H1 (cell line): ENCODE measurements around the gene SLC30A3. TPM values are rescaled to one million over a fixed set of nuclear protein-coding genes. Genes with fewer than 3 reads are reported as not detected.

ENCODE experiments used
- CTCF ChIA-PET: fragments of 300-600 bp; sonication (Branson Sonifier 250); formaldehyde crosslinking; loops from one replicate; lab custom pipeline; 2021; ENCODE audit not compliant: partially characterized antibody; lab: Charles Lee
- POLR2A ChIA-PET: fragments of 300-600 bp; sonication (Branson Sonifier 250); formaldehyde crosslinking; loops from one replicate; lab custom pipeline; 2021; ENCODE audit warnings: inconsistent platforms; ENCODE audit not compliant: partially characterized antibody; lab: Charles Lee
- DNase-seq, 2 experiments: peaks; one replicate each; pipeline versions ENCODE4 v3.0.0 to v3.0.0-alpha.2; 2010 to 2022; ENCODE audit warnings: low spot score in 2 of 2, low read depth in 1 of 2, mixed read lengths in 1 of 2
- FAIRE-seq: peaks from 2 replicates; lab custom pipeline; 2011; peaks lifted over from hg19 to GRCh38; lab: Jason Lieb, UNC
- H2AFZ ChIP-seq: 2 replicates; pipeline ENCODE4 v1.8.1; 2012; ENCODE audit warnings: low read length, inconsistent platforms
- H2AK5ac ChIP-seq: 2 replicates; pipeline ENCODE4 v1.6.1; 2013; ENCODE audit warnings: low read depth, low read length
- H2BK120ac ChIP-seq: replicated peaks from 2 replicates; pipeline ENCODE3; 2013; ENCODE audit warnings: low read depth, low read length, inconsistent platforms
- H2BK12ac ChIP-seq: 2 replicates; pipeline ENCODE4 v1.6.1; 2013; ENCODE audit warnings: low read depth, low read length
- H2BK15ac ChIP-seq: 2 replicates; pipeline ENCODE4 v1.6.1; 2013; ENCODE audit warnings: low read length
- H2BK20ac ChIP-seq: 2 replicates; pipeline ENCODE4 v1.6.1; 2013; ENCODE audit warnings: low read length
- H2BK5ac ChIP-seq: 2 replicates; pipeline ENCODE4 v1.6.1; 2013; ENCODE audit warnings: low read depth, low read length
- H3K14ac ChIP-seq: 2 replicates; pipeline ENCODE4 v1.6.1; 2013; ENCODE audit warnings: inconsistent platforms; ENCODE audit not compliant: insufficient read length
- H3K18ac ChIP-seq: 2 replicates; pipeline ENCODE4 v1.6.1; 2013; ENCODE audit warnings: low read length; ENCODE audit errors: extremely low read depth
- H3K23ac ChIP-seq: 2 replicates; pipeline ENCODE4 v1.6.1; 2013; ENCODE audit warnings: inconsistent platforms; ENCODE audit not compliant: insufficient read length
- H3K23me2 ChIP-seq: 2 replicates; pipeline ENCODE4 v1.6.1; 2013; ENCODE audit warnings: low read depth, low read length
- H3K27ac ChIP-seq: 2 replicates; pipeline ENCODE4 v1.6.1; 2011; ENCODE audit warnings: low read depth, low read length, inconsistent platforms
- H3K27me3 ChIP-seq, 4 experiments: replicated peaks in 1 of 4; 1 replicate in 1 of 4; 2 replicates in 3 of 4; pipeline versions ENCODE4 v1.6.1 to v1.8.1; 2011 to 2013; ENCODE audit warnings: low read length in 3 of 4, mild to moderate bottlenecking in 3 of 4, inconsistent platforms in 2 of 4, mixed read lengths in 2 of 4, moderate library complexity in 1 of 4; ENCODE audit not compliant: control insufficient read depth in 3 of 4, insufficient read depth in 3 of 4; ENCODE audit errors: extremely low read depth in 1 of 4
- H3K36me3 ChIP-seq, 4 experiments: 2 replicates each; pipeline versions ENCODE4 v1.6.1 to v1.8.1; 2011 to 2013; ENCODE audit warnings: mild to moderate bottlenecking in 4 of 4, low read length in 3 of 4, moderate library complexity in 2 of 4, control low read depth in 1 of 4, inconsistent platforms in 1 of 4; ENCODE audit not compliant: insufficient read depth in 4 of 4, control insufficient read depth in 2 of 4
- H3K4ac ChIP-seq: replicated peaks from 2 replicates; pipeline ENCODE3; 2013; ENCODE audit warnings: low read length, low read depth, mixed read lengths, inconsistent platforms; ENCODE audit not compliant: insufficient read length
- H3K4me1 ChIP-seq, 4 experiments: replicated peaks in 1 of 4; 1 replicate in 1 of 4; 2 replicates in 3 of 4; pipeline versions ENCODE4 v1.6.1 to v1.8.1; 2011 to 2013; ENCODE audit warnings: low read length in 3 of 4, inconsistent platforms in 2 of 4, mixed read lengths in 1 of 4; ENCODE audit not compliant: insufficient read depth in 4 of 4, control insufficient read depth in 3 of 4
- H3K4me2 ChIP-seq, 2 experiments: 2 replicates each; pipeline versions ENCODE4 v1.6.1 to v1.8.1; 2011 to 2013; ENCODE audit warnings: low read depth in 2 of 2, low read length in 2 of 2, control low read depth in 1 of 2, inconsistent platforms in 1 of 2, mild to moderate bottlenecking in 1 of 2; ENCODE audit not compliant: insufficient read depth in 1 of 2
- H3K4me3 ChIP-seq, 4 experiments: fragments of 200-600, 300-600 bp in 1 of 4; sonication (generic), shearing (Covaris generic), sonication (Bioruptor Twin) in 1 of 4; 2 replicates each; pipeline versions ENCODE4 v1.5.1 to v1.8.1; 2011 to 2016; ENCODE audit warnings: low read length in 4 of 4, low read depth in 3 of 4, control low read depth in 2 of 4, inconsistent platforms in 2 of 4, mild to moderate bottlenecking in 2 of 4, mixed read lengths in 1 of 4, moderate library complexity in 1 of 4; ENCODE audit not compliant: insufficient read depth in 2 of 4; ENCODE audit errors: extremely low read depth in 1 of 4
- H3K56ac ChIP-seq: replicated peaks from 2 replicates; pipeline ENCODE3; 2013; ENCODE audit warnings: low read depth, mild to moderate bottlenecking, mixed read lengths, low read length, inconsistent platforms; ENCODE audit not compliant: insufficient read length
- H3K79me1 ChIP-seq: 2 replicates; pipeline ENCODE4 v1.6.1; 2013; ENCODE audit warnings: low read depth, low read length, control low read depth
- H3K79me2 ChIP-seq, 2 experiments: 2 replicates each; pipeline versions ENCODE4 v1.6.1 to v1.8.1; 2012 to 2013; ENCODE audit warnings: low read length in 2 of 2, mild to moderate bottlenecking in 2 of 2, inconsistent platforms in 1 of 2; ENCODE audit not compliant: insufficient read depth in 2 of 2, control insufficient read depth in 1 of 2
- H3K9ac ChIP-seq, 4 experiments: replicated peaks in 1 of 4; 1 replicate in 1 of 4; 2 replicates in 3 of 4; pipeline versions ENCODE4 v1.6.1 to v1.8.1; 2011 to 2013; ENCODE audit warnings: low read depth in 3 of 4, low read length in 3 of 4, control low read depth in 2 of 4, mild to moderate bottlenecking in 2 of 4, moderate library complexity in 2 of 4, inconsistent platforms in 1 of 4; ENCODE audit errors: extremely low read depth in 1 of 4
- H3K9me3 ChIP-seq, 2 experiments: 2 replicates each; pipeline versions ENCODE4 v1.6.1 to v1.8.1; 2012 to 2013; ENCODE audit warnings: mild to moderate bottlenecking in 2 of 2, moderate library complexity in 2 of 2, control low read depth in 1 of 2, inconsistent platforms in 1 of 2, low read depth in 1 of 2, low read length in 1 of 2, mixed read lengths in 1 of 2; ENCODE audit not compliant: insufficient read depth in 2 of 2
- H4K20me1 ChIP-seq, 2 experiments: replicated peaks in 1 of 2; 2 replicates each; pipeline versions ENCODE3 to v1.8.1; 2011 to 2013; ENCODE audit warnings: inconsistent platforms in 2 of 2, low read length in 2 of 2, mild to moderate bottlenecking in 1 of 2; ENCODE audit not compliant: insufficient read depth in 2 of 2, control insufficient read depth in 1 of 2
- H4K5ac ChIP-seq: 2 replicates; pipeline ENCODE4 v1.6.1; 2013; ENCODE audit warnings: low read length, low read depth, mixed read lengths, inconsistent platforms; ENCODE audit not compliant: insufficient read length
- H4K8ac ChIP-seq: 2 replicates; pipeline ENCODE4 v1.8.0; 2013; ENCODE audit warnings: mild to moderate bottlenecking, moderate library complexity, low read length, inconsistent platforms; ENCODE audit not compliant: insufficient read depth; ENCODE audit errors: extremely low read depth
- H4K91ac ChIP-seq: replicated peaks from 2 replicates; pipeline ENCODE3; 2013; ENCODE audit warnings: low read length, mixed read lengths, inconsistent platforms; ENCODE audit not compliant: insufficient read length
- BRCA1 ChIP-seq: IDR thresholded peaks from 2 replicates; pipeline ENCODE4 v1.6.1; 2012; ENCODE audit warnings: low read depth, low read length, improper control_type of control experiment
- CREB1 ChIP-seq: IDR thresholded peaks from 2 replicates; pipeline ENCODE4 v1.6.1; 2012; ENCODE audit warnings: inconsistent platforms
- CTCF ChIP-seq, 3 experiments: IDR thresholded peaks; 1 replicate in 2 of 3; 2 replicates in 1 of 3; pipeline versions ENCODE4 v1.5.1 to v1.6.1; 2011; ENCODE audit warnings: low read length in 3 of 3, mild to moderate bottlenecking in 3 of 3, inconsistent platforms in 2 of 3, low read depth in 1 of 3, moderate library complexity in 1 of 3; ENCODE audit not compliant: insufficient read depth in 1 of 3; ENCODE audit errors: control extremely low read depth in 1 of 3
- HDAC2 ChIP-seq, 2 experiments: fragments of 300-600 bp in 1 of 2; sonication (generic) in 1 of 2; IDR thresholded peaks; 2 replicates each; pipeline ENCODE4 v1.6.1; 2011 to 2012; ENCODE audit warnings: low read depth in 2 of 2, low read length in 2 of 2, mild to moderate bottlenecking in 2 of 2, moderate library complexity in 2 of 2, borderline replicate concordance in 1 of 2, inconsistent platforms in 1 of 2
- JUN ChIP-seq: IDR thresholded peaks from 2 replicates; pipeline ENCODE4 v1.6.1; 2011; ENCODE audit warnings: low read depth, mild to moderate bottlenecking, improper control_type of control experiment, low read length
- PHF8 ChIP-seq: fragments of 200-600 bp; sonication (generic); conservative IDR thresholded peaks from 2 replicates; pipeline ENCODE4 v1.7.1; 2012; ENCODE audit warnings: low read depth, mild to moderate bottlenecking, inconsistent platforms, low read length, moderate library complexity
- POLR2A ChIP-seq, 2 experiments: IDR thresholded peaks; 1 replicate in 1 of 2; 2 replicates in 1 of 2; pipeline ENCODE4 v1.6.1; 2011; ENCODE audit warnings: low read depth in 2 of 2, low read length in 2 of 2, mild to moderate bottlenecking in 2 of 2; ENCODE audit errors: control extremely low read depth in 1 of 2
- SIN3A ChIP-seq, 2 experiments: IDR thresholded peaks in 1 of 2; conservative IDR thresholded peaks in 1 of 2; 2 replicates each; pipeline ENCODE4 v1.6.1; 2011 to 2012; ENCODE audit warnings: low read length in 2 of 2, improper control_type of control experiment in 1 of 2, low read depth in 1 of 2, mild to moderate bottlenecking in 1 of 2
- WGBS, 2 experiments: shearing (Covaris generic) in 1 of 2; methylation state at CpG; one replicate each; pipeline versions ENCODE4 v1.1.6 to v1.1.7; 2013 to 2015; ENCODE audit warnings: low lambda C conversion rate in 2 of 2, mixed read lengths in 2 of 2, inconsistent platforms in 1 of 2, low coverage in 1 of 2, missing lambda C conversion rate in 1 of 2; ENCODE audit not compliant: insufficient replicate concordance in 2 of 2, insufficient coverage in 1 of 2, insufficient read length in 1 of 2; ENCODE audit errors: extremely low coverage in 1 of 2, missing lambda C conversion rate in 1 of 2; 5-methylcytosine and 5-hydroxymethylcytosine counted together
- polyA plus RNA-seq, 7 experiments: library from polyadenylated mRNA; depleted of rRNA in 3 of 7; stranded (reverse) in 5 of 7; unstranded in 2 of 7; fragments of >200 nt in 5 of 7; fragments of 200-250 nt in 2 of 7; gene quantifications; 1 replicate in 5 of 7; 2 replicates in 1 of 7; 4 replicates in 1 of 7; pipeline versions ENCODE4 v1.2.1 to v1.2.3, GENCODE V29; 2011 to 2013; ENCODE audit warnings: missing spikeins in 2 of 7, mixed read lengths in 2 of 7
- total RNA-seq: library from RNA; stranded (reverse); fragmentation: NEBNext Ultra II Directional; extraction: Animal tissue kit (Norgen Biotek cat#: 25700); gene quantifications from 2 replicates; pipeline ENCODE4 v1.2.1, GENCODE V29; 2021

The SLC30A3 gene
- total and polyA plus RNA-seq, 2 of the 8 experiments (the other 6 are each of a cell fraction or from before 2014, with no cell fraction given), result 15.2 to 30.7 TPM

DNA sequence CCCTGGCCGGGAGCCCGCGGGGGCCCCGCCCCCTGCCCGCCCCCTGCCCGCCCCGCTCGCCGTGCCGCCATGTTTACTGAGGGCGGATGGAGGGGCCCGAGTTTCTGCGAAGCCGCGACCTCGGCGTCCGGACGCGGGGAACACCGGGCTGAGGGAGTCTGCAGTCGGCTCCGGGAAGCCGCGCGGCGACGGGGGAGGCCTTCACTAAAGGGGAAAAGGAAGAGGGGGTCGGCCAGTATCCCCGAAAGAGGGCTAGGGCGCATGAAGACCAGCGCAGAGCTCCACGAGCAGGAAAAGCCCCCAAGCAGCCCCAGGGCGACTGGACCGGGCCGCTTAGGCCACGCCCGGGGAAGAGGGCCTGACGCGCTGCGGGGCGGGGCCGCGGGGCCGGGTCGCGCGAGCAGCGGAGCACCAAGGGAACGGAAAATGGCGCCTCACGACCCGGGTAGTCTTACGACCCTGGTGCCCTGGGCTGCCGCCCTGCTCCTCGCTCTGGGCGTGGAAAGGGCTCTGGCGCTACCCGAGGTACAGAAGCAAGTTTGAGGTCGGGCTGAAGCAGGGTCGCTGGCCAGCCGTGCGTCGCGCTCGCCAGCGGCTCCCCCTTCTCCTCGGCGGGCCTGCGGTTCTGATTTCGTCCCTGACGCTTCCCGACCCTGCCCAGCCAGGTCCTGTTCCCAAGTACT is 50.8 kb downstream of the SLC30A3 start, which contains the start of the genes ATRAID and SLC5A6:
Gene ATRAID, plus strand, starts transcription at position 99 of the 683 bp plus-strand sequence. Its CDS starts 328 bp downstream, at position 427.
Gene SLC5A6, minus strand, starts transcription at position 326 of the 683 bp plus-strand sequence. CDS start 4,618 bp downstream, outside the sequence.
- WGBS, 2 experiments, result 2% methylated on average over 42 of the region's 73 CpGs; no CpG with 5 or more reads in 1 of the 2 experiments
- POLR2A ChIA-PET, result interaction anchor here (0.6 to 6.8 kb wide), 25 partner anchors 9 to 226 kb away, joined by 3 to 42 read pairs (median 4); partner anchors contain the start of genes KHK, PREB, SLC30A3 and TRIM54
- H2AFZ ChIP-seq, result peak within 1 kb of the TSS; percentile 23; the same call in 1 of the 2 replicates
- TF ChIP-seq CREB1, result peak; percentile 63
- TF ChIP-seq JUN, result no peak
- peak; percentile 96 for TF ChIP-seq PHF8
- no peak; the same call in 1 of the 2 replicates for TF ChIP-seq BRCA1
- TF ChIP-seq HDAC2 (IDR thresholded peaks at IDR 0.05; ENCODE audit: borderline replicate concordance in 1 of 2, low read depth in 2 of 2, low read length in 2 of 2), result no peak; a peak in 1 of 4 replicates
- TF ChIP-seq POLR2A (IDR thresholded peaks at IDR 0.05; ENCODE audit: control extremely low read depth in 1 of 2, low read depth in 2 of 2, low read length in 2 of 2), result peak; percentile 68 to 97
- peak in 1 of 2 experiments; percentile 19; a peak in 1 of 4 replicates for TF ChIP-seq SIN3A (conservative IDR thresholded peaks at IDR 0.05 in 1 of 2, IDR thresholded peaks at IDR 0.05 in 1 of 2; ENCODE audit: low read depth in 1 of 2, low read length in 2 of 2)
- TF ChIP-seq CTCF (IDR thresholded peaks at IDR 0.05; ENCODE audit: control extremely low read depth in 1 of 3, insufficient read depth in 1 of 3, low read depth in 1 of 3, low read length in 3 of 3), result no peak

More for the DNA sequence above, 50.8 kb downstream of the SLC30A3 start, which contains the start of the genes ATRAID and SLC5A6:
- Histone ChIP-seq H2BK120ac (no peak within 1 kb of the TSS), H3K4me1 (peaks cover 0 to 6% (median 2%) of the 10 kb centered on the region in 4 experiments; a peak in 5 of 7 replicates), H3K9ac (peak within 1 kb of the TSS; percentile 93 to 98 (median 97)), H3K79me2 (peaks cover 0 to 18% of the 10 kb centered on the region in 2 experiments; a peak in 3 of 4 replicates), H3K14ac (peak within 1 kb of the TSS; percentile 95), H3K36me3 (peaks cover 16 to 52% (median 26%) of the 10 kb centered on the region in 4 experiments; a peak in 7 of 8 replicates), H3K4me3 (peak within 1 kb of the TSS; percentile 77 to 97 (median 90)), H3K23ac (no peak within 1 kb of the TSS), H3K18ac (peak within 1 kb of the TSS; percentile 98), H3K27ac (peak within 1 kb of the TSS; percentile 99), H3K56ac (peak within 1 kb of the TSS; percentile 95), H4K91ac (peak within 1 kb of the TSS; percentile 96), H4K8ac (peak within 1 kb of the TSS; percentile 100), H3K9me3 (no peaks in the 10 kb centered on the region), H2BK20ac (no peak within 1 kb of the TSS), H4K20me1 (peaks cover 0 to 10% of the 10 kb centered on the region in 2 experiments), H3K4ac (peak within 1 kb of the TSS; percentile 97), H2AK5ac (peak within 1 kb of the TSS; percentile 58; the same call in 1 of the 2 replicates), H2BK5ac (peak within 1 kb of the TSS; percentile 89), H3K4me2 (peak within 1 kb of the TSS; percentile 89 to 90), H3K23me2 (peaks cover 16% of the 10 kb centered on the region), H3K79me1 (no peaks in the 10 kb centered on the region), H3K27me3 (no peaks in the 10 kb centered on the region), H2BK15ac (no peak within 1 kb of the TSS; the same call in 1 of the 2 replicates), H2BK12ac (peak within 1 kb of the TSS; percentile 85; the same call in 1 of the 2 replicates), H4K5ac (peak within 1 kb of the TSS; percentile 99)
- DNase-seq (peak; percentile 59 to 93), FAIRE-seq (no peak)
- CTCF ChIA-PET, result interaction anchor here (1.2 to 1.5 kb wide), 2 partner anchors 78 to 125 kb away, joined by 3 read pairs; partner anchors contain the start of gene KHK
